NCI-H345 (cell line): ENCODE results near the gene HIF3A.
"Not testable (repeated sequence)": the region's sequence is repeated elsewhere in the genome, so short reads cannot be mapped to it uniquely, and the experiment has no call there.

Experiments used
- DNase-seq: peaks from one replicate; lab custom pipeline; 2025; lab: John Stamatoyannopoulos, UW

The HIF3A gene

DNA sequence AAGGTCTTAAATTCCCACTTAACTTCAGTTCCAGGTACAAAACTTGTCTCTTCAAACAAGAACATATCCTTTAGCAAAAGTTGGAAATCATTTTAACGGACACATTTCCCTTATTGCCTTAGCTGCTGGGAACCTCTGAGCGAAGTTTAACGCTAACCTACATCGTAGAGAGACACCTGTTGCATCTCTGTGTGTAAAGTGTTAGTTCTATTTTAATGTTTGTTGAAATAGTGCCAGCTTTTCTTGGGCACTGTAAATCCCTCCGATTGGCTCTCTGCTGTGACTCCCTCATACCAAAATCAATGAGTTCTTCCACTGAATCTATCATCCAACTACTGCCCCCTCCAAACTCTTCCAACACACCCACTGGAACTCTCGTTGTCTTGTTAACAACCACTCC is 2.3 kb upstream of the HIF3A start:
- no peak for DNase-seq

DNA sequence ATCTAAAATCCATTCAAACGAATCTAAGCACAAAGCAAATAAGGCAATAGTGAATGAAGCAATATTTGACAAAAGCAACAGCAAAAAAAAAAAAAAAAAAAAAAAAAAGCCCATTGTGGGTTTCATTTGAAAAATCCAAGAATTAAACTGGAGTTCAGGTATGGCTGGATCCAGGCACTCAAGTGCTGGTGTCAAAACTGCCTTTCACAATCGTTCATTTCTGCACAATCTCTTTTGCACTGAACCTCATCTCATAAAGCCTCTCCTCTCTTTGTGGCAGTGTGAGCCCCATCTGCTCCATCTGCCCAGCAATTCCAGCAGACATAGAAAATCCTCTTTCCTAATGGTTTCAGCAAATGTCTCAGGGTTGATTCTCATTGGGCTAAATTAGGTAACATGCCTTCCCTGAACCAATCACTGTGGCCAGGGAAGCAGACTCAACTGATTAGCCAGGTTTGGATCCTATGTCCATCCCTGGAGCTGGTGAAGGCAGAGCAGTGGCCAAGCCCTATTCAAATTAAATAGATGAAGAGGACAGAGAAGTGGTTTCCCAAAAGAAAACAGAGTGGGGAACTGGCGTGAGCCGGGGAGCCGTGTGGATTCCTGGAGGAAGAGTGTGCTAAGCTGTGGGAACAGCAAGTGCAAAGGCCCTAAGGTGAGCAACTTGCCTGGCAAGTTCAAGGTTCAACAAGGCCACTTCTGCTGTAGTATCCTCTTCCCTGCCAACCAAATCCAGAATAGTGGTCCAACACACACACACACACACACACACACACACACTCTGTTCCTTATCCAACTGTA is 1.2 kb upstream of the HIF3A start:
- no peak for DNase-seq

DNA sequence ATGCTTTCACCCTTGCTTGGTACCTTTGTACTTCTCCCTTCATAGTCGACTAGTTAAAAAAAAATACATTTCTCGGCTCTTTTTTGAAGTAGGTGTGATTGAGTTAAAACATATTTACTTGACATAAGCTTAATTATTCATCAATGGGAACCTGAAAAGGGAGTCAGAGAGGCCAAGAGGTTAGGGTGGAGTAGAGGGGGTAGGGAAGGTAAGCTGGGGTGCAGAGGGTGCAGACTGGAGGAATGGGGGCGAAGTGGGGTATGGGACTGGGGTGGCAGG is 701 bp upstream of the HIF3A start:
- DNase-seq = no peak

GRCh38 chr19:46297700-46298478 is 1.0 kb downstream of the HIF3A start:
- peak; percentile 15 for DNase-seq

DNA sequence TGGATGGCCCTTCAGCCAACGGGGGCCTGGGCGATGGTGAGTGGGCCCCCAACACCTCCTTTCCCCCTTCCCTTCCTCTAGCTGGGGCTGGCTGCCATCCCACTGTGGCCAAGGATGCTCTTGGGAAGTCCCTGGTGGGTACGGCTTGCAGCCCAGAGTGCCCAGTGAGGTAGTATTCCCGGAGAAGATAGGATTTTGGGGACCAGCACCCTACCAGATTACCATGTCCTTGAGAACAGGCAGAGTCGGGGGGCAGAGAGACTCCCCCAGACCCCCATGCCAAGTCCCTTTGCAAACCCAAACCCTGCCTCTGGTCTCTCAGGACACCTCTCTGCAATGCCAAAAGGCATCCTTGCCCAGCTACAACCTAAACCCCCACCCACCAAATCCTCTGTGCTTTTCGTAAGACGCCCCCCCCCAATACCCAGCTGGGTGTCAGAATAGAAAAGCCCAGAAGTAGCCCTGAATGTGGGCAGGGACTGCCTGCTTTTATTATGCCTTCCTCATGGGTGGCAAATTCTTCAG is 1.7 kb downstream of the HIF3A start:
- no peak for DNase-seq

DNA sequence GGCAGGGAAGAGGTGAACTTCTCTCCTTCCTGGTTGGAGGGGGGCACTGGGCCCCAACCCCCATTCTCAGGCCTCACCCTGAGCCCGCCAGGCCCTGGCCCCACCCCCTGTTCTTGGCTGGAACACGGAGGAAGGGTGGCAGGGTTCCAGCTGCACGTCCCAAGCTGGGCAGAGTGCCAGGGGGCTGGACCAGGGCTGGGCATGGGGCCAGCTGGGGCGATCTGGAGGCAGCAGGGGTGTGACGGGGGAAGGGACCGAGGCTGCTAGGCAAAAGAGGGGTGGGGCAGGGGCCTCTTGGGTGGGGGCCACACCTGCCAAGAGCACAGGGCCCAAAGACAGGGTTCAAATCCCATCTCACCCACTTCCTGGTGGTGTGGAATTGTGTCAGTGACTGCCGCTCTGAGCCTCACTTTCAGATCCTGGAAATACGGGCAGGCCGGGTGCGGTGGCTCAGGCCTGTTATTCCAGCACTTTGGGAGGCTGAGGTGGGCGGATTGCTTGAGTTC is 2.2 kb downstream of the HIF3A start:
- peak; percentile 94 for DNase-seq

GRCh38 chr19:46299695-46300094 is 2.9 kb downstream of the HIF3A start:
- no peak for DNase-seq

GRCh38 chr19:46303322-46303690 is 6.5 kb downstream of the HIF3A start:
- DNase-seq = peak; percentile 9

DNA sequence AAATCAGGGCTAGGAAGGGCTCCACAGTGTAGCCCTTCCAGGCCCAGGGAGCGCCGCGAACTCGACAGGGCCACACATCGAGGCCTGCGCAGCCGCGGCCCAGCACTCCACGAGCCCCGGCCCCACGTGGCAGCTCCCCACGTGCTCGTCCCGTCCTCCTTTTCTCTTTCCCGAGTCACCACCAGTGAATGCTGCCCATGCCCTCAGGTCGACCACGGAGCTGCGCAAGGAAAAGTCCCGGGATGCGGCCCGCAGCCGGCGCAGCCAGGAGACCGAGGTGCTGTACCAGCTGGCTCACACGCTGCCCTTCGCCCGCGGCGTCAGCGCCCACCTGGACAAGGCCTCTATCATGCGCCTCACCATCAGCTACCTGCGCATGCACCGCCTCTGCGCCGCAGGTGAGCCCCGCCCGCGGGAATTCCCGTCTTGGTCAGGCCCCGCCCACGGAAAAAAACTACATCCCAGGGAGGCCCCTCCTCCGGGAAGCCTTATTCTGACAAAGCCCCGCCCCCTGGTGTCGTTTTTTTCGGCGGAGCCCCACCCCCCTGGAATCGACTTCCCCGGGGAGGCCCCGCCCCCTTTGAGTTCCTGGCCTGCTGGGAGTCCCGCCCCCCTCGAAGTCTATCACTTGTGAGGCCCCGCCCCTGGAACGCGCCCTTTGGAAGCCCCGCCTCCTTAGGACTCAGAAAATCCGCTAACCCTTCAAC is 7.0 kb downstream of the HIF3A start:
- no peak for DNase-seq

- no peak for DNase-seq
Measured at GRCh38 chr19:46306501-46306900, 9.7 kb downstream of the HIF3A start.

GRCh38 chr19:46308510-46308909 is 11.7 kb downstream of the HIF3A start:
- no peak for DNase-seq

DNA sequence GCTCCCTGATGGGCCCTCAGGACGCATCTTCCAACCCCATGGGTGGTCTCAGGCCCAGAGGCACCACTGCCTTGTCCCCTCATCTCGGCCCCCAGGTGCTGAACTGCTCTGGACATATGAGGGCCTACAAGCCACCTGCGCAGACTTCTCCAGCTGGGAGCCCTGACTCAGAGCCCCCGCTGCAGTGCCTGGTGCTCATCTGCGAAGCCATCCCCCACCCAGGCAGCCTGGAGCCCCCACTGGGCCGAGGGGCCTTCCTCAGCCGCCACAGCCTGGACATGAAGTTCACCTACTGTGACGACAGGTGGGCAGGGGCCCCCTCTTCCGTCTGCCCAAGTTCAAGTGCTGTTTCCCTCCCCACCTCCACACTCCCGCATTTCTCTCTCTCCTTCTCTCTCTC is 12.2 kb downstream of the HIF3A start:
- DNase-seq = no peak

DNA sequence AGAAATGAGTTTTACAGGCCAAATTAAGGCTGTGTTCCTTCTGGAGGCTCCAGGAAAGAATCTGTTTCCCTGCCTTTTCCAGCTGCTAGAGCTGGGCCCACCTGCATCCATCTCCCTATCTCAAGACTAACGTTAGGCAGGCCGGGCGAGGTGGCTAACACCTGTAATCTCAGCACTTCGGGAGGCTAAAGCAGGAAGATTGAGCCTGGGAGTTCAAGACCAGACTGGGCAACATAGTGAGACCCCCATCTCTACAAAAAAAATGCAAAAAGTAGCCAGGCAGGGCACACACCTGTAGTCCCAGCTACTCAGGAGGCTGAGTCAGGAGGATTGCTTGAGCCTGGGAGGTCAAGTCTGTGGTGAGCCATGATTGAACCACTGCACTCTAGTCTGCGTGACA is 14.6 kb downstream of the HIF3A start:
- no peak for DNase-seq

DNA sequence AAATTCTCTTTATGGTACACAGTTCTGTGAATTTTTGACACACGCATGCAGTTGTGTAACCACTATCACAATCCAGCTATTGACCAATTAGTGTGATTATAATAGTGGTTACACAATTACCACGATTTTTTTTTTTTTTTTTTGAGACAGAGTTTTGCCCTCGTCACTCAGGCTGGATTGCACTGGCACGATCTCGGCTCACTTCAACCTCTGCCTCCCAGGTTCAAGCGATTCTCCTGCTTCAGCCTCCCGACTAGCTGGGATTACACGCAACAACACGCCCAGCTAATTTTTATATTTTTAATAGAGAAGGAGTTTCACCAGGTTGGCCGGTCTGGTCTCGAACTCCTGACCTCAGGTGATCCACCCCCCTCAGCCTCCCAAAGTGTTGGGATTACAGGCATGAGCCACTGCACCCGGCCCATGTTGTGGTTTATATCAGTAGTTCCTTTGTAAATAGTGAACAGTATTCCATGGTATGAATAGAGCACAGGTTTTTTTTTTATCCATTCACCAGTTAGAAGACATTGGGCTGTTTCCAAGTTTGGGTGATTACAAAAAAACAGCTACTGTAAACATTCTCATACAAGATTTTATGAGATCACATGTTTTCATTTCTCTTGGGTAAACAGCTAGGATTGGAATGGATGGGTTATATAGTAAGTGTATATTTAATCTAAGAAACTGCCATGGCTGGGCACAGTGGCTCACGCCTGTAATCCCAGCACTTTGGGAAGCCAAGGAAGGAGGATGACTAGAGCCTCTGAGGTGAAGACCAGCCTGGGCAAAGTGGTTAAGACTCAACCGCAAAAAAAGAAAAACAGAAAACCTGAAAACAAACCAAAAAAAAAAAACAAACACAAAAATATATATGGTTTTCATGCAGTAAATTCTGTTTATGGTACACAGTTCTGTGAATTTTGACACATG is 17.0 kb downstream of the HIF3A start:
- DNase-seq = not testable (repeated sequence)

- no peak for DNase-seq
Measured at GRCh38 chr19:46317339-46317738, 20.5 kb downstream of the HIF3A start.

GRCh38 chr19:46319613-46320012 is 22.8 kb downstream of the HIF3A start:
- no peak for DNase-seq

GRCh38 chr19:46320559-46320958 is 23.7 kb downstream of the HIF3A start:
- no peak for DNase-seq

DNA sequence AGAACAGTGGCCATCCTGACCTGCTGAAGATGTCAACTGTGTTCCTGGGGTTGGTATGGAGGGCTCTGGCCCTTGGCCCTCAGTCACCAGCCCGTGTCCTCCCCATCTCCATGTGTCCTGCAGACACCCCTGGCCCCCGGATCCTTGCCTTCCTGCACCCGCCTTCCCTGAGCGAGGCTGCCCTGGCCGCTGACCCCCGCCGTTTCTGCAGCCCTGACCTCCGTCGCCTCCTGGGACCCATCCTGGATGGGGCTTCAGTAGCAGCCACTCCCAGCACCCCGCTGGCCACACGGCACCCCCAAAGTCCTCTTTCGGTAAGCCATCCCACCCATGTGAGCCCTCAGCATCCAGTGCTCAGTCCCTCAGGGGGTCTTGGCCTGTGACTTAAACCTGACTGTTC is 24.8 kb downstream of the HIF3A start:
- no peak for DNase-seq

DNA sequence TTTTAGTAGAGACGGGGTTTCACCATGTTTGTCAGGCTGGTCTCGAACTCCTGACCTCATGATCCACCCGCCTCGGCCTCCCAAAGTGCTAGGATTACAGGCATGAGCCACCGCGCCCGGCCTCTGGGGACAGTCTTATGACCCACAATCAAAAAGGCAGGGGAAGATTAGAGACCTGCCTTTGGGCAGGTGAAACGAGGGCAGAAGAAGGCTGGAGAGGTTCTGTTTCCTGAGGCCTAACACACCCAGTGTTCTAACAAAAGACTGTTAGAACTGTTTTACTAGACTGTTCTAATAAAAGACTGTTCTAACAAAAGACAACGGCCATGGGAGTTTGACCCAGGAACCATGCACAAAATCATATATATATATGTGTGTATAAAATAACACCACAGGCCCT is 26.4 kb downstream of the HIF3A start:
- not testable (repeated sequence) for DNase-seq

DNA sequence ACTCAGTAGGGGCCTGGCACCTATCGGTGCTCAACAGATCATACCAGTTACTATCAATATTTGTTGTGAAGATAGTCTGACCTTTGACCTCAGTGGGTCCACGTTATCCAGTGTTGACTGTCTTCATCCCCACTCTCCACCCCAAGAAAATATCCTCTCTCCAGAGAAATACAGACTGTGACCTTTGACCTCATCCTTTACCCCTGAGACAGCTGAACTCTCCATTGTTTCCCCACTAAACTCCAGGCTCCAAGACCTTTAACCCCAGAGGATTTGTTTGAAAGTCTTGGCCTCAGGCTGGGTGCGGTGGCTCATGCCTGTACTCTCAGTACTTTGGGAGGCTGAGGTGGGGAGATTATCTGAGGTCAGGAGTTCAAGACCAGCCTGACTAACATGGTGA is 27.4 kb downstream of the HIF3A start:
- no peak for DNase-seq

- DNase-seq = no peak
Measured at GRCh38 chr19:46326608-46327007, 29.8 kb downstream of the HIF3A start.

DNA sequence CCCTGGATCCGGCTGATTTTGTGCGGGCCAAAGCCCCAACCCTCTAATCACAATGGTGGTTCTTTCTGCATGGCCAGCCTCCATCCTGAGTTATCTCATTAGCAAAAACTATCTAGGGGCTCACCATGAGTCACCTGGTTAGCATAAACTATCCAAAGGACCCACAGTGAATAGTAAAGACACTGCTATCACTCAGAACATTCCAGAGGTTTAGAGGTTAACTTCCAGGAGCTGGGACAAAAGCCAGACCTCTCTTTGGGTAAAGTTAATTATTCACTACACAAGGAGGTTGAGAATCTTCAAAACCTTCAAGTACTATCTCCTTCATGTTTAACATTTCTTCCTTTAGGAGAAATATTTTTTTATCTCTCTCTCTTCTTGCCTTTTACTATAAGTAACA is 31.2 kb downstream of the HIF3A start:
- DNase-seq = no peak
